HEK293 (cell line): Measurements from ENCODE around the gene ARHGAP5.

Experiments used
- CTCF ChIA-PET: fragments of 350-600 bp; formaldehyde crosslinking; extraction: SDS; loops from one replicate; lab custom pipeline; 2021; ENCODE audit warnings: antibody characterized with exemption; lab: Yijun Ruan, JAX
- POLR2A ChIA-PET: fragments of 300-600 bp; formaldehyde crosslinking; extraction: SDS; loops from one replicate; lab custom pipeline; 2020; ENCODE audit warnings: antibody characterized with exemption, inconsistent platforms; lab: Yijun Ruan, JAX
- H3K27ac ChIP-seq: fragments of 200-500 bp; sonication (Bioruptor generic); 2 replicates; pipeline ENCODE4 v1.5.1; 2014; ENCODE audit warnings: low read depth, low read length, control low read depth, inconsistent platforms; ENCODE audit errors: extremely low read depth
- H3K36me3 ChIP-seq, 2 experiments: fragments of 200-500 bp in 1 of 2; sonication (Bioruptor generic) in 1 of 2; 1 replicate in 1 of 2; 2 replicates in 1 of 2; pipeline ENCODE4 v1.5.1; 2014 to 2017; ENCODE audit warnings: inconsistent platforms in 2 of 2, low read length in 2 of 2; ENCODE audit not compliant: control insufficient read depth in 2 of 2, insufficient read depth in 1 of 2
- H3K4me1 ChIP-seq: fragments of 200-500 bp; sonication (Bioruptor generic); 2 replicates; pipeline ENCODE4 v1.5.1; 2014; ENCODE audit warnings: mild to moderate bottlenecking, low read length, inconsistent platforms; ENCODE audit not compliant: control insufficient read depth, insufficient read depth
- H3K4me3 ChIP-seq: 2 replicates; pipeline ENCODE4 v1.5.1; 2011; ENCODE audit warnings: low read depth, mild to moderate bottlenecking, control low read depth, low read length, moderate library complexity
- H3K9me3 ChIP-seq: fragments of 200-500 bp; sonication (Bioruptor generic); 2 replicates; pipeline ENCODE4 v1.5.1; 2014; ENCODE audit warnings: low read depth, low read length, inconsistent platforms; ENCODE audit not compliant: control insufficient read depth, insufficient read depth
- KLF1 ChIP-seq: fragments of 450-650 bp; formaldehyde crosslinking; IDR thresholded peaks from 2 replicates; pipeline ENCODE4 v1.5.1; 2016; ENCODE audit warnings: missing biosample characterization, missing genetic modification characterization
- KLF9 ChIP-seq: fragments of 450-650 bp; formaldehyde crosslinking; IDR thresholded peaks from 2 replicates; pipeline ENCODE4 v1.5.1; 2016; ENCODE audit warnings: missing biosample characterization, missing genetic modification characterization, low read depth
- PBX3 ChIP-seq: sonication (generic); formaldehyde crosslinking; IDR thresholded peaks from 2 replicates; pipeline ENCODE4 v1.8.1; 2022; ENCODE audit warnings: mild to moderate bottlenecking, moderate library complexity, missing genetic modification reagents
- REST ChIP-seq: fragments of 450-650 bp; formaldehyde crosslinking; IDR thresholded peaks from 2 replicates; pipeline ENCODE4 v1.5.1; 2016; ENCODE audit warnings: missing biosample characterization, missing genetic modification characterization
- ZNF114 ChIP-seq: fragments of 450-650 bp; formaldehyde crosslinking; IDR thresholded peaks from 2 replicates; pipeline ENCODE4 v1.5.0; 2017; ENCODE audit warnings: missing biosample characterization, missing genetic modification characterization
- ZNF350 ChIP-seq: fragments of 450-650 bp; formaldehyde crosslinking; IDR thresholded peaks from 2 replicates; pipeline ENCODE4 v1.5.0; 2017; ENCODE audit warnings: missing biosample characterization, mild to moderate bottlenecking, missing genetic modification characterization
- ZNF510 ChIP-seq: fragments of 450-650 bp; formaldehyde crosslinking; IDR thresholded peaks from 2 replicates; pipeline ENCODE4 v1.5.1; 2018; ENCODE audit warnings: mild to moderate bottlenecking, missing genetic modification characterization, missing biosample characterization; ENCODE audit not compliant: insufficient replicate concordance
- ZNF558 ChIP-seq: fragments of 450-650 bp; formaldehyde crosslinking; IDR thresholded peaks from 2 replicates; pipeline ENCODE4 v1.5.1; 2016; ENCODE audit warnings: missing biosample characterization, missing genetic modification characterization
- ZNF670 ChIP-seq: fragments of 450-650 bp; formaldehyde crosslinking; IDR thresholded peaks from 2 replicates; pipeline ENCODE4 v1.5.1; 2016; ENCODE audit warnings: missing biosample characterization, missing genetic modification characterization, low read depth
- ZNF707 ChIP-seq: fragments of 450-650 bp; formaldehyde crosslinking; IDR thresholded peaks from 2 replicates; pipeline ENCODE4 v1.5.1; 2016; ENCODE audit warnings: missing biosample characterization, missing genetic modification characterization
- ZNF768 ChIP-seq: fragments of 450-650 bp; formaldehyde crosslinking; IDR thresholded peaks from 2 replicates; pipeline ENCODE4 v1.5.1; 2018; ENCODE audit warnings: missing biosample characterization, mild to moderate bottlenecking, missing genetic modification characterization

Gene ARHGAP5

GRCh38 chr14:32186248-32186647 lies 109.1 kb downstream of the ARHGAP5 start:
- Histone ChIP-seq H3K4me1 (0 out of 2 replicates have a peak, but pooled peaks cover 3% of the 10 kb centered on the region), H3K9me3 (no peaks in the 10 kb centered on the region), H3K27ac (no peak overlapping the region), H3K36me3 (no peaks in the 10 kb centered on the region), H3K4me3 (no peak overlapping the region)
- CTCF ChIA-PET: no interaction called here
- TF ChIP-seq KLF1 (tag by site-specific recombination): no peak
- POLR2A ChIA-PET: no interaction called here

DNA sequence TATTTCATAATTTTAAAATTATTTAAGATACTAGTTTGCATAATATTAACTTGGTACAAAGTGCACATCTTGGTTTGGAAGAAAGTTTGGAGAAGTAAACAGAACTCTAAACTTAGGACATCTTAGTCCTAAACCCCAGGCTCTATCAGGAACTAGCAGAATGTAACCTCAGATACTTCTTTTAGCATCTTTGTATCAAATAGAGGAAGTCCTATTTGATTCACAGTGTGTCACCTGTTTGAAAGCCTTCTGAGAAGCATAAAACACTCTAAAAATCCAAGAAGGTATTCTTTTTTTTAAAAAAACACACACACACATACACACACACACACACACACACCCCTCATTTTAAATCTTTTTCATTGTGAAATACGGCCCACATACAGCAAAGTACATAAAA lies 112.7 kb downstream of the ARHGAP5 start:
- no peak overlapping the region for H3K27ac ChIP-seq
- CTCF ChIA-PET: no interaction called here
- H3K9me3 ChIP-seq: no peaks in the 10 kb centered on the region
- TF ChIP-seq ZNF558 (tag by site-specific recombination): no peak
- TF ChIP-seq PBX3: no peak
- TF ChIP-seq ZNF114: no peak
- TF ChIP-seq, all 188 proteins: peak for 0
- POLR2A ChIA-PET: no interaction called here
- no peaks in the 10 kb centered on the region for H3K36me3 ChIP-seq
- no peak overlapping the region for H3K4me3 ChIP-seq
- 0 out of 2 replicates have a peak, but pooled peaks cover 5% of the 10 kb centered on the region for H3K4me1 ChIP-seq

DNA sequence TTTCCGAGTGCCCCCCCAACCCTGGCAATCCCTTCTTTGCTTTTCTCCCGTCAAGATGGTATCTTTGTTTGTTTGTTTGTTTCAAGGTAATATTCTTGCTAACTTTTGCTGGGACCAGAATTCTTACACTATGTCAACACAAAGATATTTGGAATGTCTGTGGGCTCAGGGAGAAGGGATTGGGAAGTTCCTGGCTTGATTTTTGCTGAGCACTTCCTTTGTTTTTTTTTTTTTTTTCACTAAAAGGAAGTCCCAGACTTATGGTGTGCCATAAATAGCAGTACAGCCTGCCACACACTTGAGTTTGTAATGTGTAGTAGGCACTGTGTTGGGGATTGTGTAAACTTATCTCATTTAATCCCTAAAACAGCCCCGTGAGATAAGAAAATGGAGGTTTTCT lies 113.6 kb downstream of the ARHGAP5 start:
- no peak for TF ChIP-seq ZNF707 (tag by site-specific recombination)
- no peak for TF ChIP-seq ZNF768
- no peak for TF ChIP-seq REST (tag by site-specific recombination)
- TF ChIP-seq ZNF350 (tag by site-specific recombination): no peak
- no peak for TF ChIP-seq ZNF510 (tag by site-specific recombination)
- H3K4me1 ChIP-seq: 0 out of 2 replicates have a peak, but pooled peaks cover 5% of the 10 kb centered on the region
- no peaks in the 10 kb centered on the region for H3K9me3 ChIP-seq
- POLR2A ChIA-PET: no interaction called here
- H3K4me3 ChIP-seq: no peak overlapping the region
- H3K36me3 ChIP-seq: no peaks in the 10 kb centered on the region
- CTCF ChIA-PET: no interaction called here
- H3K27ac ChIP-seq: no peak overlapping the region

- ChIA-PET POLR2A (no interaction called here), CTCF (no interaction called here)
- TF ChIP-seq KLF9 (tag by site-specific recombination) (no peak), ZNF670 (no peak)
- no peaks in the 10 kb centered on the region for H3K36me3 ChIP-seq
- no peaks in the 10 kb centered on the region for H3K9me3 ChIP-seq
- H3K4me1 ChIP-seq: 0 out of 2 replicates have a peak, but pooled peaks cover 5% of the 10 kb centered on the region
- no peak overlapping the region for H3K27ac ChIP-seq
- H3K4me3 ChIP-seq: no peak overlapping the region
These were observed 115.7 kb downstream of the ARHGAP5 start for GRCh38 chr14:32192712-32193373.
